MM.1S (cell line): ENCODE data around the gene NPHP1.
"Not testable (repeated sequence)": the region's sequence is repeated elsewhere in the genome, so short reads cannot be mapped to it uniquely, and the experiment has no call there.

ENCODE experiments used
- DNase-seq: peaks from one replicate; pipeline ENCODE4 v3.0.0-alpha.2; 2015
- H2AFZ ChIP-seq: fragments of 300-600 bp; sonication (generic); 2 replicates; pipeline ENCODE4 v1.6.0; 2016; ENCODE audit warnings: antibody characterized with exemption, low read length
- H3F3A ChIP-seq: fragments of 300-600 bp; sonication (generic); 2 replicates; pipeline ENCODE4 v1.6.1; 2016; ENCODE audit warnings: mild to moderate bottlenecking, antibody characterized with exemption, low read length, moderate library complexity, mixed read lengths; ENCODE audit not compliant: insufficient read depth
- H3K27ac ChIP-seq: fragments of 300-600 bp; sonication (generic); 2 replicates; pipeline ENCODE4 v1.5.1; 2016; ENCODE audit warnings: mild to moderate bottlenecking, low read length
- H3K27me3 ChIP-seq: fragments of 300-600 bp; sonication (generic); replicated peaks from 2 replicates; pipeline ENCODE4 v1.6.0; 2016; ENCODE audit warnings: low read length; ENCODE audit not compliant: insufficient read depth
- H3K36me3 ChIP-seq: fragments of 300-600 bp; sonication (generic); replicated peaks from 2 replicates; pipeline ENCODE4 v1.6.1; 2016; ENCODE audit warnings: mild to moderate bottlenecking, low read length, mixed read lengths; ENCODE audit not compliant: insufficient read depth
- H3K4me1 ChIP-seq: fragments of 300-600 bp; sonication (generic); 2 replicates; pipeline ENCODE4 v1.6.1; 2016; ENCODE audit warnings: low read length, mixed read lengths
- H3K4me2 ChIP-seq: fragments of 300-600 bp; sonication (generic); 2 replicates; pipeline ENCODE4 v1.6.0; 2016; ENCODE audit warnings: low read depth, low read length
- H3K4me3 ChIP-seq: fragments of 300-600 bp; sonication (generic); 2 replicates; pipeline ENCODE4 v1.5.1; 2016; ENCODE audit warnings: low read length, mixed read lengths
- H3K79me2 ChIP-seq: fragments of 300-600 bp; sonication (generic); 2 replicates; pipeline ENCODE4 v1.6.1; 2016; ENCODE audit warnings: mixed run types, low read length, mixed read lengths
- H3K9ac ChIP-seq: fragments of 300-600 bp; sonication (generic); 2 replicates; pipeline ENCODE4 v1.6.1; 2016; ENCODE audit warnings: low read length, mixed read lengths
- H3K9me2 ChIP-seq: fragments of 300-600 bp; sonication (generic); replicated peaks from 2 replicates; pipeline ENCODE4 v1.6.1; 2016; ENCODE audit warnings: mild to moderate bottlenecking, low read length, mixed read lengths; ENCODE audit not compliant: insufficient read depth
- H3K9me3 ChIP-seq: fragments of 300-600 bp; sonication (generic); replicated peaks from 2 replicates; pipeline ENCODE4 v1.6.1; 2016; ENCODE audit warnings: mild to moderate bottlenecking, low read length, mixed read lengths; ENCODE audit not compliant: insufficient read depth
- H4K20me1 ChIP-seq: fragments of 300-600 bp; sonication (generic); 2 replicates; pipeline ENCODE4 v1.6.1; 2016; ENCODE audit warnings: mild to moderate bottlenecking, low read length, moderate library complexity, mixed read lengths; ENCODE audit not compliant: insufficient read depth
- EZH2 ChIP-seq: fragments of 300-600 bp; sonication (generic); optimal IDR thresholded peaks from 2 replicates; pipeline ENCODE3; 2017; ENCODE audit warnings: low read depth, mild to moderate bottlenecking, antibody characterized with exemption, low read length, mixed read lengths
- EZH2phosphoT487 ChIP-seq: fragments of 300-600 bp; sonication (generic); IDR thresholded peaks from 2 replicates; pipeline ENCODE4 v1.6.1; 2018; ENCODE audit warnings: antibody characterized with exemption, low read length
- TF ChIP-seq, protein P1 (sequence below): fragments of 300-600 bp; sonication (generic); IDR thresholded peaks from 2 replicates; pipeline ENCODE4 v1.5.1; 2016; ENCODE audit warnings: antibody characterized with exemption, low read length, mixed read lengths

The NPHP1 gene

DNA sequence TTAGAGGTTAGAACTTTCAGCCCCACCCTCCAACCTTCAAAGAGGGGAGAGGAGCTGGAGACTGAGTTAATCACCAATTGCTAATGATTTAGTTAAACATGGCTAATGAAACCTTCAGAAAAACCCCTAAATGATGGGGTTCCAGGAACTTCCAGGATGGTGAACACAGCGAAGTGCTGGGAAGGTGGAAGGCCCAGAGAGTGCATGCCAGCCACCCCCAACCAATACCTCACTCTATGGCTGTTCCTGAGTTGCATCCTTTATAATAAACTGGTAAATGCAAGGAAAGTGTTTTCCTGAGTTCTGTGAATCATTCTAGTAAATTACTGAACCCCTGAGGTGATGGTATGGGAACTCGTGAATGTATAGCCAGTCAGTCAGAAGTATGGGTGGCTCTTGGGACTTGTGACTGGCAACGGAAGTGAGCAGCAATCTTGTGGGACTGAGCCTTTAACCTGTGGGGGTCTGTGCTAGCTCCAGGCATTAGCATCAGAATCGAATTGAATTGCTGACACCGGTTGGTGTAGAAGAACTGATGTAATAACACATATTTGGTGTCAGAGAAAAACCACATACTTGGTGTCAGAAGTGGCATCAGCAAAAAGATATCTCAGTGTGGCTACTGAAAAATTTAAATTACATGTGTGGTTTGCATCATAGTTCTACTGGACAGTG is 37.4 kb downstream of the NPHP1 start:
- Histone ChIP-seq H3K9ac (no peak overlapping the region), H3K9me3 (no peaks in the 10 kb centered on the region), H3K4me2 (no peak overlapping the region), H3K79me2 (no peaks in the 10 kb centered on the region), H3K4me1 (no peaks in the 10 kb centered on the region), H3K9me2 (no peaks in the 10 kb centered on the region), H3K27ac (no peak overlapping the region), H4K20me1 (no peaks in the 10 kb centered on the region), H3K4me3 (no peak overlapping the region), H3K27me3 (no peaks in the 10 kb centered on the region), H3F3A (no peaks in the 10 kb centered on the region), H3K36me3 (no peaks in the 10 kb centered on the region), H2AFZ (no peak overlapping the region)
- DNase-seq: no peak
- TF ChIP-seq, protein P1, sequence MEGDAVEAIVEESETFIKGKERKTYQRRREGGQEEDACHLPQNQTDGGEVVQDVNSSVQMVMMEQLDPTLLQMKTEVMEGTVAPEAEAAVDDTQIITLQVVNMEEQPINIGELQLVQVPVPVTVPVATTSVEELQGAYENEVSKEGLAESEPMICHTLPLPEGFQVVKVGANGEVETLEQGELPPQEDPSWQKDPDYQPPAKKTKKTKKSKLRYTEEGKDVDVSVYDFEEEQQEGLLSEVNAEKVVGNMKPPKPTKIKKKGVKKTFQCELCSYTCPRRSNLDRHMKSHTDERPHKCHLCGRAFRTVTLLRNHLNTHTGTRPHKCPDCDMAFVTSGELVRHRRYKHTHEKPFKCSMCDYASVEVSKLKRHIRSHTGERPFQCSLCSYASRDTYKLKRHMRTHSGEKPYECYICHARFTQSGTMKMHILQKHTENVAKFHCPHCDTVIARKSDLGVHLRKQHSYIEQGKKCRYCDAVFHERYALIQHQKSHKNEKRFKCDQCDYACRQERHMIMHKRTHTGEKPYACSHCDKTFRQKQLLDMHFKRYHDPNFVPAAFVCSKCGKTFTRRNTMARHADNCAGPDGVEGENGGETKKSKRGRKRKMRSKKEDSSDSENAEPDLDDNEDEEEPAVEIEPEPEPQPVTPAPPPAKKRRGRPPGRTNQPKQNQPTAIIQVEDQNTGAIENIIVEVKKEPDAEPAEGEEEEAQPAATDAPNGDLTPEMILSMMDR: no peak
- TF ChIP-seq EZH2phosphoT487 (no peak), EZH2 (no peak)

DNA sequence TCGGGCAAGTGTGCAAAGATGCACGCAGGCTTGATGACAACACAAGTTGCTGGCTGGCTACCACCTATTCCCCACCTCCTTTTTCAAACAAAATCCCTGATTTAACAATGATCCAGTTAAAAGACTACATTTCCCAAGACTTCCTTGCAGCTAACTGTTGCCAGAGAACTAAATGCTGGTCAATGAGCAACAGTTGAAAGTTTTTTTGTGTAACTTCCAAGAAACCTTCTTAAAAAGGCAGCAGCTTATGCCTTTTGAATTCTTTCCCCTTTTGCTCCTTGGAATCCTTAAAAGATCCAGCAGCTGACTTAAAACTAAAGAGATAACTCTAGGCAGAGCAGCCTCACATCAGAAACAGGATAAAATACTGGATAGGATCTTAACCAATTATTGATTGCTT is 38.5 kb downstream of the NPHP1 start:
- Histone ChIP-seq H3K27me3 (no peaks in the 10 kb centered on the region), H3K9me3 (no peaks in the 10 kb centered on the region), H3K9ac (no peak overlapping the region), H3F3A (no peaks in the 10 kb centered on the region), H3K79me2 (no peaks in the 10 kb centered on the region), H3K4me2 (no peak overlapping the region), H3K4me1 (no peaks in the 10 kb centered on the region), H3K9me2 (no peaks in the 10 kb centered on the region), H3K27ac (no peak overlapping the region), H3K4me3 (no peak overlapping the region), H2AFZ (no peak overlapping the region), H4K20me1 (no peaks in the 10 kb centered on the region), H3K36me3 (no peaks in the 10 kb centered on the region)
- TF ChIP-seq, protein P1: no peak
- TF ChIP-seq EZH2 (no peak), EZH2phosphoT487 (no peak)
- no peak for DNase-seq

DNA sequence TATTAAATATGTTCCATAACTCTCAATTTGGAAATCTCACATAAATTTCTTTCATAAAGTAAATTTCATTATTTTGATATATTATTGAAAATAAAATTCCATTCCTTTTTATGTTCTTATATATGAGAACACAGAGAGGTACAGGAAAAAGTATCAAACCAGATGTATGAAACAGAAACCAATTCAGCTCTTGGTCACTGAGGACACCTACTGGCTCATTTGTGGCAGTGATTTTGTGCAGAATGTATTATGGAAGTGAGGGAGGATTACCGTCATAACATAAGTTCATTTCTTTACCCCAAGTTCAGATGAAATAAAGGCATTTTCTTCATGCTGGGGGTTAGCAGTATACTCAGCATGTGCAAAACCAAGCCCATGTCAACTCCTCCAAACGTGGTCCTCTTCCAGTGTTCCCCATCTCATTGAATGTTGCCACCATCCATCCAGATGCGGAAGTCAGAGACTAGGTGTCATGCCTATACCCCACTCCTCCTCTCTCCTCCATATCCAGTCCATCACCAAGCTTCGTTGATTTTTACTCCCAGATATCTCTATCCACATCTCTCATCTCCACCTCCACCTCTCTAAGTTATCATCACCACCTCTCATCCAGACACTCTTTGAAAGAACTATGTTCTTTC is 47.5 kb downstream of the NPHP1 start:
- no peak for TF ChIP-seq EZH2phosphoT487
- TF ChIP-seq EZH2: no peak
- TF ChIP-seq, protein P1: peak; percentile 76
- H3K27ac ChIP-seq: no peak overlapping the region
- no peaks in the 10 kb centered on the region for H3K79me2 ChIP-seq
- no peaks in the 10 kb centered on the region for H3K27me3 ChIP-seq
- H3K4me3 ChIP-seq: no peak overlapping the region
- H2AFZ ChIP-seq: no peak overlapping the region
- peak; percentile 68 for DNase-seq
- no peaks in the 10 kb centered on the region for H3K9me2 ChIP-seq
- H3F3A ChIP-seq: no peaks in the 10 kb centered on the region
- H3K9me3 ChIP-seq: no peaks in the 10 kb centered on the region
- H3K36me3 ChIP-seq: no peaks in the 10 kb centered on the region
- no peak overlapping the region for H3K9ac ChIP-seq
- H3K4me2 ChIP-seq: 0 out of 2 replicates have a peak overlapping the region, but pooled peaks have one; percentile 14
- no peaks in the 10 kb centered on the region for H3K4me1 ChIP-seq
- H4K20me1 ChIP-seq: no peaks in the 10 kb centered on the region

DNA sequence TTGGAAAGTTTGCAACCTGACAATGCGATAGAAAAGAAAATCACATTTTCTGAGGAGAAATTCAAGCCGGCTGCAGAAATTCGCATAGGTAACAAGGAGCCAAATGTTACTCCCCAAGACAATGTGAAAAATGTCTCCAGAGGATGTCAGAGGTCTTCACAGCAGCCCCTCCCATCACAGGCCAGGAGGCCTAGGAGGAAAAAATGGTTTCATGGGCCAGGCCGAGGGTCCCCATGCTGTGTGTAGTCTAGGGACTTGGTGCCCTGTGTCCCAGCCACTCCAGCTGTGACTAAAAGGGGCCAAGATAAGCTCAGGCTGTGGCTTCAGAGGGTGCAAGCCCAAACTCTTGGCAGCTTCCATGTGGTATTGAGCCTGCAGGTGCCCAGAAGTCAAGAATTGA is 50.0 kb downstream of the NPHP1 start:
- not testable (repeated sequence) for H3K4me2 ChIP-seq, H3K9me2 ChIP-seq, H3F3A ChIP-seq, H3K9ac ChIP-seq, H3K4me1 ChIP-seq, H3K79me2 ChIP-seq, DNase-seq, H3K4me3 ChIP-seq, H2AFZ ChIP-seq, H3K36me3 ChIP-seq, H3K27me3 ChIP-seq, H3K27ac ChIP-seq, H3K9me3 ChIP-seq, H4K20me1 ChIP-seq

DNA sequence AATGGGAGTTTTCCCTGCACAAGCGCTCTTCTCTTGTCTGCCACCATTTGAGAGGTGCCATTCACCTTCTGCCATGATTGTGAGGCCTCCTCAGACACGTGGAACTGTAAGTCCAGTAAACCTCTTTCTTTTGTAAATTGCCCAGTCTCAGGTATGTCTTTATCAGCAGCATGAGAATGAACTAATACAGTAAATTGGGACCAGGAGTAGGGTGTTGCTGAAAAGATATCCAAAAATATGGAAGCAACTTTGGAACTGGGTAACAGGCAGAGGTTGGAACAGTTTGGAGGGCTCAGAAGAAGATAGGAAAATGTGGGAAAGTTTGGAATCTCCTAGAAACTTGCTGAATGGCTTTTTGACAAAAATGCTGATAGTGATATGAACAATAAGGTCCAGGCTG is 50.6 kb downstream of the NPHP1 start:
- H3K79me2 ChIP-seq, H3K4me1 ChIP-seq, H3K9me3 ChIP-seq, H4K20me1 ChIP-seq, H3F3A ChIP-seq, H3K9me2 ChIP-seq, H3K9ac ChIP-seq, H3K27ac ChIP-seq, H3K4me3 ChIP-seq, H3K36me3 ChIP-seq, H2AFZ ChIP-seq, H3K4me2 ChIP-seq, DNase-seq, H3K27me3 ChIP-seq: not testable (repeated sequence)
